Activated effector memory CD4-positive, alpha-beta T cell treated with anti-CD3 and anti-CD28 coated beads, Interleukin-2, amount 50 U/mL, for 16 hours (primary cell): Measurements from ENCODE around the gene HDAC4.

Experiments used
- DNase-seq: peaks from one replicate; pipeline ENCODE4 v3.0.0-alpha.2; 2020

HDAC4 gene

GRCh38 chr2:239014458-239015217 lies 386.2 kb downstream of the HDAC4 start:
- DNase-seq = no peak

GRCh38 chr2:239013678-239013976 lies 387.2 kb downstream of the HDAC4 start:
- DNase-seq = no peak

GRCh38 chr2:239012936-239013677 lies 387.7 kb downstream of the HDAC4 start:
- peak; percentile 55 for DNase-seq

GRCh38 chr2:239012228-239012627 lies 388.6 kb downstream of the HDAC4 start:
- DNase-seq = peak; percentile 44

- DNase-seq = peak; percentile 48
These were observed 391.2 kb downstream of the HDAC4 start for GRCh38 chr2:239009589-239009961.

- DNase-seq = no peak
These were observed 391.9 kb downstream of the HDAC4 start for GRCh38 chr2:239008677-239009588.

GRCh38 chr2:239008004-239008403 lies 392.8 kb downstream of the HDAC4 start:
- no peak for DNase-seq

GRCh38 chr2:239006622-239007285 lies 394.1 kb downstream of the HDAC4 start:
- no peak for DNase-seq

GRCh38 chr2:239005586-239005985 lies 395.2 kb downstream of the HDAC4 start:
- no peak for DNase-seq

- DNase-seq = no peak
These were observed 396.4 kb downstream of the HDAC4 start for GRCh38 chr2:239004274-239005015.

GRCh38 chr2:239003624-239004273 lies 397.1 kb downstream of the HDAC4 start:
- no peak for DNase-seq

- no peak for DNase-seq
These were observed 397.7 kb downstream of the HDAC4 start for GRCh38 chr2:239002954-239003623.

- DNase-seq = no peak
These were observed 398.2 kb downstream of the HDAC4 start for GRCh38 chr2:239002591-239002953.

GRCh38 chr2:239001794-239002193 lies 399.0 kb downstream of the HDAC4 start:
- DNase-seq = no peak

- no peak for DNase-seq
These were observed 400.2 kb downstream of the HDAC4 start for GRCh38 chr2:239000500-239001073.

GRCh38 chr2:239000089-239000488 lies 400.7 kb downstream of the HDAC4 start:
- no peak for DNase-seq

- no peak for DNase-seq
These were observed 401.5 kb downstream of the HDAC4 start for GRCh38 chr2:238999291-238999741.

- DNase-seq = no peak
These were observed 402.0 kb downstream of the HDAC4 start for GRCh38 chr2:238998801-238999200.
